Vagina (tissue), 2 donors: ENCODE measurements around the gene IFT81. TPM values are rescaled to one million over a fixed set of nuclear protein-coding genes. Genes with fewer than 3 reads are reported as not detected.

Experiments used
- DNase-seq, 2 donors: peaks; one replicate each; pipeline ENCODE4 v3.0.0-alpha.2; 2017; ENCODE audit errors: extremely low spot score in 2 of 2
- H3K27ac ChIP-seq: fragments of 200-600 bp; sonication (generic); one replicate; pipeline ENCODE4 v1.5.1; 2019
- H3K27me3 ChIP-seq: fragments of 200-600 bp; sonication (generic); one replicate; pipeline ENCODE4 v1.5.1; 2019
- H3K36me3 ChIP-seq, 2 donors: fragments of 200-600 bp; sonication (generic); one replicate each; pipeline ENCODE4 v1.5.1; 2017 to 2019
- H3K4me1 ChIP-seq: fragments of 200-600 bp; sonication (generic); one replicate; pipeline ENCODE4 v1.5.1; 2019
- H3K4me3 ChIP-seq, 2 donors: fragments of 200-600 bp; sonication (generic); 1 replicate in 1 of 2; 2 replicates in 1 of 2; pipeline ENCODE4 v1.5.1; 2016 to 2019
- H3K9me3 ChIP-seq: fragments of 200-600 bp; sonication (generic); one replicate; pipeline ENCODE4 v1.5.1; 2019
- POLR2A ChIP-seq, 2 donors: fragments of 450-650 bp; IDR thresholded peaks; one replicate each; pipeline ENCODE4 v1.6.1; 2017; ENCODE audit warnings: antibody characterized with exemption in 2 of 2, mild to moderate bottlenecking in 2 of 2, moderate library complexity in 2 of 2
- POLR2AphosphoS5 ChIP-seq, 2 donors: sonication (generic); formaldehyde crosslinking; IDR thresholded peaks; one replicate each; pipeline ENCODE4 v1.9.0; 2017; ENCODE audit warnings: antibody characterized with exemption in 2 of 2, mild to moderate bottlenecking in 2 of 2, low read depth in 1 of 2; ENCODE audit not compliant: insufficient read depth in 1 of 2
- intact Hi-C: fragments of 100-400 bp; cut with DNase I; formaldehyde crosslinking; loops from one replicate; pipeline ENCODE4 v1.15.1; 2023
- total RNA-seq: library from RNA; depleted of rRNA; stranded (reverse); fragments of >200 nt; gene quantifications from one replicate; pipeline ENCODE4 v1.2.3, GENCODE V29; 2016
- TF ChIP-seq, protein P1 (sequence below), 3 experiments: fragments of 450-650 bp in 2 of 3; fragments of 200-600 bp in 1 of 3; sonication (generic) in 1 of 3; IDR thresholded peaks; one replicate each; pipeline ENCODE4 v1.5.1; 2017 to 2019; ENCODE audit warnings: antibody characterized with exemption in 3 of 3, mild to moderate bottlenecking in 2 of 3, moderate library complexity in 2 of 3

The IFT81 gene
- total RNA-seq, 1 donor from 2014 or later = 18.2 TPM

- TF ChIP-seq POLR2A (IDR thresholded peaks at IDR 0.05) (no peak), POLR2AphosphoS5 (IDR thresholded peaks at IDR 0.05; ENCODE audit: insufficient read depth in 1 of 2, low read depth in 1 of 2) (no peak)
- TF ChIP-seq, protein P1, sequence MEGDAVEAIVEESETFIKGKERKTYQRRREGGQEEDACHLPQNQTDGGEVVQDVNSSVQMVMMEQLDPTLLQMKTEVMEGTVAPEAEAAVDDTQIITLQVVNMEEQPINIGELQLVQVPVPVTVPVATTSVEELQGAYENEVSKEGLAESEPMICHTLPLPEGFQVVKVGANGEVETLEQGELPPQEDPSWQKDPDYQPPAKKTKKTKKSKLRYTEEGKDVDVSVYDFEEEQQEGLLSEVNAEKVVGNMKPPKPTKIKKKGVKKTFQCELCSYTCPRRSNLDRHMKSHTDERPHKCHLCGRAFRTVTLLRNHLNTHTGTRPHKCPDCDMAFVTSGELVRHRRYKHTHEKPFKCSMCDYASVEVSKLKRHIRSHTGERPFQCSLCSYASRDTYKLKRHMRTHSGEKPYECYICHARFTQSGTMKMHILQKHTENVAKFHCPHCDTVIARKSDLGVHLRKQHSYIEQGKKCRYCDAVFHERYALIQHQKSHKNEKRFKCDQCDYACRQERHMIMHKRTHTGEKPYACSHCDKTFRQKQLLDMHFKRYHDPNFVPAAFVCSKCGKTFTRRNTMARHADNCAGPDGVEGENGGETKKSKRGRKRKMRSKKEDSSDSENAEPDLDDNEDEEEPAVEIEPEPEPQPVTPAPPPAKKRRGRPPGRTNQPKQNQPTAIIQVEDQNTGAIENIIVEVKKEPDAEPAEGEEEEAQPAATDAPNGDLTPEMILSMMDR (IDR thresholded peaks at IDR 0.05) = no peak
- Histone ChIP-seq H3K27ac (no peak overlapping the region), H3K4me1 (no peaks in the 10 kb centered on the region), H3K9me3 (no peaks in the 10 kb centered on the region), H3K27me3 (no peaks in the 10 kb centered on the region), H3K4me3 (no peak overlapping the region), H3K36me3 (no peaks in the 10 kb centered on the region)
- DNase-seq = no peak
- intact Hi-C loops = no loop called here
Observed at GRCh38 chr12:110170535-110171185, 46.5 kb downstream of the IFT81 start.

- Histone ChIP-seq H3K27me3 (no peaks in the 10 kb centered on the region), H3K4me3 (no peak overlapping the region), H3K27ac (no peak overlapping the region), H3K36me3 (no peaks in the 10 kb centered on the region), H3K9me3 (no peaks in the 10 kb centered on the region), H3K4me1 (no peaks in the 10 kb centered on the region)
- TF ChIP-seq, protein P1 (IDR thresholded peaks at IDR 0.05) = no peak
- TF ChIP-seq POLR2A (IDR thresholded peaks at IDR 0.05) (no peak), POLR2AphosphoS5 (IDR thresholded peaks at IDR 0.05; ENCODE audit: insufficient read depth in 1 of 2, low read depth in 1 of 2) (no peak)
- no peak for DNase-seq
- intact Hi-C loops = no loop called here
Observed at GRCh38 chr12:110171186-110171538, 47.0 kb downstream of the IFT81 start.

DNA sequence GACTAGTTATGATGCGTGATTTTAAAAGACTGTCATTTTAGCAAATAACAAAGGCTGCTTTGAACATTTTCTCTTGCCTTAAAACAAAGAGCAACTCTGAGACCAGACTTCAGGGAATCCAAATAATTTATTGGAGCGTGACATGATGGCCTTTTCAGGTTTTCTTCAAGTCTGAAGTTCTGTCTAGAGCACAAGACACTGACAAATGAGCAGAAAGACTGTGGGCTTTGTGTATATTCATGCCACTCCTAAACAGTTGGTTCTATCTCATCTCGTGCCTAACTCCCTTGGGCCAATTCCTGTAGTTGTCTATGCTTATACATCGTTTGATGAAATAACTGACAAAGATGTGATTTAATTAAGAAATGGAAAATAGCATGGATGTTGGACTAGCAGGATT, 47.5 kb downstream of the IFT81 start:
- Histone ChIP-seq H3K27me3 (no peaks in the 10 kb centered on the region), H3K36me3 (no peaks in the 10 kb centered on the region), H3K27ac (no peak overlapping the region), H3K9me3 (no peaks in the 10 kb centered on the region), H3K4me1 (peaks cover 4% of the 10 kb centered on the region), H3K4me3 (no peak overlapping the region)
- intact Hi-C loops = no loop called here
- no peak for DNase-seq
- TF ChIP-seq, protein P1 (IDR thresholded peaks at IDR 0.05) = no peak
- TF ChIP-seq POLR2A (IDR thresholded peaks at IDR 0.05) = no peak
- no peak for TF ChIP-seq POLR2AphosphoS5 (IDR thresholded peaks at IDR 0.05; ENCODE audit: insufficient read depth in 1 of 2, low read depth in 1 of 2)

DNA sequence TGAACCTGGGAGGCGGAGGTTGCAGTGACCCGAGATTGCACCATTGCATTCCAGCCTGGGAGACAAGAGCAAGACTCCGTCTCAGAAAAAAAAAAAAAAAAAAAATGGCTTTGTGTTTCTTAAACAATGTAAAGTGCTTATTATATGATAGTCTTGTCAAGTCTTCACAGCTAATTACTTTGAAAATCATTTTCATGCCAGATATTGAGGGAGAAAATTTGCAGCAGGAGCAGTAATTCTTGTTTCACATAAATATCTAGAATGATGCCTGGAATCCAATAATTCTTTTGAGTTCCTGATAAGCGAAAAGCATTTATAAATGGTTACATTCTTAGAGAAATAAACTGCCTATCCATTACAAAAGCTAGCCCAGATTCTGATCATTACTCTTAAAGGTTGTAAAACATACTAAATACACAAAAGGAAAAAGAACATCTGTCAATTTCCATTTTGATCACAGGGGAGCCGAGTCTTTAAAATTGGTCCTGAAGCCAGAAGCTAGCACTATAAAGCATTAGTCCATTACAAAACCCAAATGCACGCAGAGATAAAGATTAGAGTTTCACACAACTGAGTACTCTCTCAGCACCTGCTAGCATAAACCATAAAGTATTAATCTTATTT, 50.3 kb downstream of the IFT81 start:
- Histone ChIP-seq H3K4me3 (no peak overlapping the region), H3K4me1 (peaks cover 11% of the 10 kb centered on the region), H3K9me3 (no peaks in the 10 kb centered on the region), H3K27me3 (no peaks in the 10 kb centered on the region), H3K27ac (no peak overlapping the region), H3K36me3 (no peaks in the 10 kb centered on the region)
- intact Hi-C loops = no loop called here
- DNase-seq = no peak
- TF ChIP-seq, protein P1 (IDR thresholded peaks at IDR 0.05) = no peak
- TF ChIP-seq POLR2AphosphoS5 (IDR thresholded peaks at IDR 0.05; ENCODE audit: insufficient read depth in 1 of 2, low read depth in 1 of 2) (no peak), POLR2A (IDR thresholded peaks at IDR 0.05) (no peak)

GRCh38 chr12:110175201-110175600, 51.0 kb downstream of the IFT81 start:
- no peak for TF ChIP-seq POLR2AphosphoS5 (IDR thresholded peaks at IDR 0.05; ENCODE audit: insufficient read depth in 1 of 2, low read depth in 1 of 2)
- no peak for TF ChIP-seq POLR2A (IDR thresholded peaks at IDR 0.05)
- TF ChIP-seq, protein P1 (IDR thresholded peaks at IDR 0.05) = no peak
- Histone ChIP-seq H3K27ac (no peak overlapping the region), H3K27me3 (no peaks in the 10 kb centered on the region), H3K36me3 (no peaks in the 10 kb centered on the region), H3K9me3 (no peaks in the 10 kb centered on the region), H3K4me3 (no peak overlapping the region), H3K4me1 (peaks cover 11% of the 10 kb centered on the region)
- DNase-seq = no peak
- intact Hi-C loops = no loop called here
